Stimulated activated CD8-positive, alpha-beta memory T cell treated with anti-CD3 and anti-CD28 coated beads, Interleukin-4, amount 100 ng/mL, for 4 hours (primary cell): ENCODE results near the gene CHERP.
A peak's percentile ranks its signal among the peaks of the same experiment; 100 is the strongest.
"Not testable (repeated sequence)": the region's sequence is repeated elsewhere in the genome, so short reads cannot be mapped to it uniquely, and the experiment has no call there.

Experiments
- DNase-seq, 2 donors: peaks; one replicate each; pipeline ENCODE4 v3.0.0-alpha.2; 2020; ENCODE audit warnings: low read depth in 2 of 2, low spot score in 1 of 2

Gene CHERP

GRCh38 chr19:16520986-16521624 lies 21.1 kb downstream of the CHERP start:
- no peak for DNase-seq

DNA sequence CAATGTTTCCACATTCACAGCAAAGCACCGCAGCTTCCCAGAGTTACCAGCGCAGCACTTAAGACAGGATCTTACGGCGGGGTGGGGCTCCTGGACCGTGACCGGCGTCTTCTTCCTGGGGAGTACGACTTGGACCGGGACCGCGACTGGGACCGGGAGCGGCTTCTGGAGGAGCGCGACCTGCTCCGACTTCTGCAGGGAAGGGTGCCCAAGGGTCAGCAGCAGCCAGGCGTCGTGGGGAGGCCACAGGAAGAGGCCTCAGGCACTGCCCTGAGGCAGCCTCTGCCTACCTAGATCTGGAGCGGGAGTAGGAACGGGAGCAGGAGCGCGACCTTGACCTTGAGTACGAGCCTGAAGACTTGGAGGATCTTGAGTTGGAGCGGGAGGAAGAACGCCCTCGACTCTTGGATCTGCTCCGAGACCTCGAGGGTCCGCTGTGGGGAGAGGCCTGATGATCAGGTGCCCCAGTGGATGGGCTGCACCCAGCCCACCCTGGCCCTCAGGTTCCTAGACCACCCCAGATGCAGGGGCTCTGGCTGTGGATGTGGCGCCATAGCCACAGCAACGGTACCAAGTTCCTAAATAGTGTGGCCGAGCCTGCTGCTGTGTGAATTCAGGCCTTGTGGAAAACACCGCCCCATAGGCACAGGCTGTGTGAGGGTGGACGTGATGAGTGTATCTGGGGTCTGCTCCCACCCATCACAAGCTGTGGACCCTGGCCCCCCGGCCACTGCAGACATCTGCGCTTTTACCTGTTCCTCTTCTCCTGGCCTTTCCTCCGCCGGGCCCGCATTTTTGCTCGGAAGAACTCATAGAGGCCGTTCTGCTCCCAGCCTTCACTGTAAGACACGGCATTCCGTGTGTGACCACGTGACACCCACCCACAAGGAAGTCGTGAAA lies 21.9 kb downstream of the CHERP start:
- DNase-seq = no peak

DNA sequence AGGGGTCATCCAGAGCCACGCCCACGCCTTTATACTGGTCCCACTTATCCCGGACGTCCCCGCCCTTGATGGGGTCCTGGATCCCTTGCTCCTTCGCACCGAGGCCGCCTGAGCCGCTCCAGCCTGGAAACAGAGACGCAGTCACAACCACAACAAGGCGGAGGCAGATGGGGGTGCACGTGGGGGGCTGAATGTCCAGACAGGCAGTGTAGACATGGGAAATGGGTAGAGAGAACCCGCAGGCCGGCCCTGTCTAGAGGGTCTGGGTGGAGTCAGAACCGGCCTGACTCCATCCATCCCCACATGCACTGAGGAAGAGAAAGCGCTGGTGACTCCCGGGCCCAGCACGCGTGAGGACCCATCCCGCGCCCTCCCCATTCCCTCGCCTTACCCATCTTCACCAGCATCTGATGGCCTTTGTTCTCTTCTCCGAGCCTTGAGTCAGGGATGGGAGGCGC lies 23.0 kb downstream of the CHERP start:
- no peak for DNase-seq

DNA sequence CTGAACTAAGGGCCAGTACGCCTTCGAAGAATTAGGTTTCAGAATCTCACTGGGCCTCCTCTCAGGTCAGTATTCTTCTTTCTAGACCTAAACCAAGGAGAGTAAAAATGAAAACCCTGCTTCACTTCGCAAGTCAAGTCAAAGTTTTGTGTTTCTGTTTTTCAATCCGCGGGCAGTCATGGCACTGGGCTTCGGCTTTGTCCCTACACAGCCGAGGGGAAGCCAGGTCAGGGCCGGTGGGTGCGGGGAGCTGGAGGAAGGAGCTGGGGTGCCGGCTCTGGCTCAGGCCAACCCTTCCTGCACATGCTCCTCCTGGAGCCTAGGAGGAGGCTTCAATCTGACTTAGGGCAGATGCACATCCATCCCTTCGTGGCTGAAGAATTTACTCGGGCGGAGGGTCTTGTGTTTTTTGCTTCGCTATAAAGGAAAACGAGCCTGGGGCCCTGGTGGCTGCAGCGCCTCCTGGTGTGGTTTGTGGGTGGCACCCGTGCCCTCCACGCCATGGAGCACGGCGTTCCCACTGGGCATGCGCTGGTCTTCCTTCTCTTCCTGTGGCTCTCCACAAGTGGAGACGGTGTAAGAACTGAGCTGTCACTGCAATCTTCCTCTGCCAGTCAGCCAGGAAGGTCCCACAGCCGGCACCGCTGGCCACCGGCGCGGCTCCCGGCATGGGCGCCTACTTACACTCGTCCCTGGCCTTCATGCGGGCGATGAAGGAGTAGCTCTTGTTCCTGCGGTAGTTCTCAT lies 23.6 kb downstream of the CHERP start:
- DNase-seq = no peak

DNA sequence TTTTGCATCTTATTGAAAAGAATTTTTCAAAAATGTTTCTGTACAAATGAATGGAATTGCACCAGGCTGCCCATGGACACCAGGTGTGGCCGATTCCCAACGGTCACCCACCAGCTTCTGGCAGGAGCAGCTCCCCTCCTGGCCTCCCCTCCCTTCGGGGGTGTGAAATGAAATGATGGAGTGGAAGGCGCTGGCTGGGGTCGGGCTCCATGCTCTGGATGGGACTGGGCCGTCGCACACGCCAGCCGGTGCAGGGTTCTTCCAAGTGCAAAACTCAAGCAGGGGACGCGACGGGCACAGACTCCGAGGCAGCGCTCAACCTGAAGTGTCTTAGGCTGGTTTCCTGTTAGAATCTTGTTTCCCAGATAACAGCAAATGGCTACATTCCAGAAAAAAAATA lies 24.2 kb downstream of the CHERP start:
- DNase-seq = no peak

GRCh38 chr19:16516923-16517610 lies 25.2 kb downstream of the CHERP start:
- no peak for DNase-seq

GRCh38 chr19:16516381-16516780 lies 25.9 kb downstream of the CHERP start:
- no peak for DNase-seq

GRCh38 chr19:16514383-16515019 lies 27.7 kb downstream of the CHERP start:
- DNase-seq = no peak

DNA sequence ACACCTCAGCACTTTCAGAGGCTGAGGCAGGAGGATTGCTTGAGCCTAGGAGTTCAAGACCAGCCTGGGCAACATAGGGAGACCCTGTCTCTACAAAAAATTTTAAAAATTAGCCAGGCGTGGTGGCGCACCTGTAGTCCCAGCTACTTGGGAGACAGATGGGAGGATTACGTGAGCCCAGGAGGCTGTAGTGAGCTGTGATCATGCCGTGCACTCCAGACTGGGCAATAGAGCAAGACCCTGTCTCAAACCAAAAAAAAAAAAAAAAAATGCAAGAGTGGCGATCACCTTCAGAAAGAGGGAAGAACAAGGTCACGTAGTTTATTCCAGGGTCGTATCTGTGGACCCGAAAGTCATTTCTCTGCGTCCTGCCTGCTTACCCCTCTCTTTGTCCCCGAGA lies 29.6 kb downstream of the CHERP start:
- DNase-seq = not testable (repeated sequence)

- no peak for DNase-seq
Measured at GRCh38 chr19:16509141-16510061, 32.8 kb downstream of the CHERP start.

DNA sequence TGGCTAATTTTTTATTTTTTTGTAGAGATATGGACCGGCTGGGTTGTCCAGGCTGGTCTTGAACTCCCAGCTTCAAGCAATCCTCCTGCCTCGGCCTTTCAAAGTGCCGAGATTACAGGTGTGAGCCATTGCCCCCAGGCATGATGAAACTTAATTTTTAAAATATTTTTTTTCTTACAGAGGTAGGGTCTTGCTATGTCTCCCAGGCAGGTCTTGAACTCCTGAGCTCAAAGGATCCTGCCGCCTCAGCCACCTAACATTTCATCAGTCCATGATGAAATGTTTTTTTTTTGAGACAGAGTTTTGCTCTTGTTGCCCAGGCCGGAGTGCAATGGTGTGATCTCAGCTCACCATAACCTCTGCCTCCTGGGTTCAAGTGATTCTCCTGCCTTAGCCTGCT lies 33.7 kb downstream of the CHERP start:
- DNase-seq = no peak

- no peak for DNase-seq
Measured at GRCh38 chr19:16506961-16507360, 35.3 kb downstream of the CHERP start.

DNA sequence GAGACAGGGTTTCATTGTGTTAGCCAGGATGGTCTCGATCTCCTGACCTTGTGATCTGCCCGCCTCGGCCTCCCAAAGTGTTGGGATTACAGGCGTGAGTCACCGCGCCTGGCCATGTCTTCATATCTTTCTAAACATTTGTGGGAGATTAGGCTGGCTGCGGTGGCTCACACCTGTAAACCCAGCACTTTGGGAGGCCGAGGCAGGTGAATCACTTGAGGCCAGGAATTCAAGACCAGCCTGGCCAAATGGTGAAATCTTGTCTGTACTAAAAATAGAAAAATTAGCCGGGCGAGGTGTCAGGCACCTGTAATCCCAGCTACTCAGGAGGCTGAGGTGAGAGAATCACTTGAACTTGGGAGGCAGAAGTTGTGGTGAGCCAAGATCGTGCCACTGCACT lies 36.1 kb downstream of the CHERP start:
- not testable (repeated sequence) for DNase-seq

GRCh38 chr19:16504271-16504670 lies 38.0 kb downstream of the CHERP start:
- no peak for DNase-seq

DNA sequence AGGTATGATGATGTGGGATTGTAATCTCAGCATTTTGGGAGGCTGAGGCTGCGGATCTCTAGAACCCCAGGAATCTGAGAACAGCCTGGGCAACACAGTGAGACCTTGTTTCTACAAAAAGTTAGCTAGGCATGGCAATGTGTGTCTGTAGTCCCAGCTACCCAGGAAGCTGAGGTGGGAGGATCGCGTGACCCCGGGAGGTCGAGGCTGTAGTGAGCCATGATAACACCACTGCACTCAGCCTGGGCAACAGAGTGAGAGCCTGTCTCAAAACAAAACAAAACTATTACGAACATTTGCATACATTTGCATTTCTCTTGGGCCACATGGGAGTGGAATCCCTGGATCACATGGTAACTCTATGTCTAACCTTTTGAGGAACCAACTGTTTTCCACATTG lies 44.4 kb downstream of the CHERP start:
- DNase-seq = no peak

GRCh38 chr19:16497042-16497441 lies 45.2 kb downstream of the CHERP start:
- no peak for DNase-seq

- no peak for DNase-seq
Measured at GRCh38 chr19:16496613-16496983, 45.6 kb downstream of the CHERP start.

GRCh38 chr19:16495982-16496612 lies 46.1 kb downstream of the CHERP start, which contains the start of the genes C19orf44 and CALR3:
Gene C19orf44 (plus strand): TSS chr19:16496394. CDS start chr19:16500793, 4,399 bp downstream.
Gene CALR3 (minus strand): TSS chr19:16496167. CDS start chr19:16496129, 38 bp downstream.
- DNase-seq = peak; percentile 91 to 94

GRCh38 chr19:16486476-16486875 lies 55.8 kb downstream of the CHERP start:
- not testable (repeated sequence) for DNase-seq
